Measurements from ENCODE around the gene CNTNAP4. TPM values are rescaled to one million over a fixed set of nuclear protein-coding genes. Genes with fewer than 3 reads are reported as not detected.

Gene CNTNAP4
- total RNA-seq, 1 donor from 2014 or later, result 5.4 TPM

DNA sequence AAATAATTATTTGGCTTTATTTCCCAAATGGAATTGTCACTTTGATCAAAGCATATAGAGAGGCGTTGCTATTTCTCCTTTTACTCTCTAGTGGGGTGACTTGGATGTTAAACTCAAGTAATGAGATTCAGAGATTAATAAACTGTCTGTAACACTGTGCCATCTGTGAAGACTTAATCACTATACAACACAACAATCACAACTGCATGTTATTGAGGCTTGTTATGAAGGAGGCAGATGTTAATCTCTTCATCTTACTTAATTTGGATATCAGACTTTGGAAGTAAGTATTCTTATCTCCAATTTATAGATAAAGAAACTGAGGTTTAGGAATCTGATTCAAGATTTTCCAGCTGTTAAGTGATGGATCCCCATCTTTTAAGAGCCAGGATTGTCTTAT is 132.5 kb downstream of the CNTNAP4 start:
- DNase-seq, result no peak

DNA sequence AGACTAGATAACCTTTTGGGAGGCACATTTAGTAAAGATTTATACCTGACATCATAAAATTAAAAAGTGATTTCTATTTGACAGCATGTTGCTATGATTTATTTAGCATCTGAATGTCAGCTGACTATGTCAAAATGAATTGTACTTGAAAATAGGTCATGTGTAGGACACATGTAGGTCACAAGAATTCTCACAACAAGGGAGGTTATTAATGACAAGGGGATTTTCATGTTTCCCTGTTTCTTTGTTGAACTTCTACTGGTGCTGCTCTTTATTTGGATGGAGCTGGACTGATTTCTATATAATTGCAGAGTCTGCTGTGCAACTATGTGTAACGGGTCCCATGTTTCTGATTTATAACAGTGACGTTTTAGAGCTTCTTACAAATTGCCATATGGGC is 144.4 kb downstream of the CNTNAP4 start:
- no peak for DNase-seq

DNA sequence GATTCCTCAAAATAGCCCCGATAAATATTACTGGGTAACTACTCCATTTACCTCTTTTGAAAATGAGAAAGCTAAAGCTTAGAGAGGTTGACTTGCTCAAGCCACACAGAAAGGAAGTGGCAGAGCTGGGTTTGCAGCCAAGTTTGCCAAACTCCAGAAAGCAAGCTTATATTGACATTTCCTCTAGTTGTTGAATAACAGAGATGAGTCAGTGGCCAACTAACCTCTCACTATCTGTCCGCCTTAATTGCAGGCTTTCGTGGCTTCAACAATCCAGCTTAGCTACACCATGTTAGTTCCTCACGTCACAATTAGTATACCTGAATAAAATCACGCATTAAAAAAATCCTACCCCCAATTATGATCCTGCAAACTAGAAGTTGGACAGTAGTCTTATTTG is 151.7 kb downstream of the CNTNAP4 start:
- no peak for DNase-seq

DNA sequence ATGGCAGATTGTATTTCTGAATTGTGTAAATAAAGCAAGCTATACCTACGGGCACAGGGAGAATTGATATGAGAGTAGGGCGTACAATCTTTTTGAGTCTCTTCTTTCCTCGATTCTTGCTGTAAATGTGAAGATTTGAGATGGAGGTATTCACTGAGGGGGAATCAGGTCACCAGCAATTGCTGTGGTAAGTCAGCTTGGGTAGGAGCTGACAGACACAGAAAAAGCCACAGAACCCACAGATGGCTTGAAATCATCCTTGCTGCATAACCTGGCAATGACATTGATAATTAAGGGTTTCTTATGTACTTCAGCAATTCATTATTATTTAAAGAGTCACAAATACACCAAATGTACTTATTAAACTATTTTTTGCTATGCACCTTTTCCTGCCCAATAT is 164.2 kb downstream of the CNTNAP4 start:
- DNase-seq, result no peak

DNA sequence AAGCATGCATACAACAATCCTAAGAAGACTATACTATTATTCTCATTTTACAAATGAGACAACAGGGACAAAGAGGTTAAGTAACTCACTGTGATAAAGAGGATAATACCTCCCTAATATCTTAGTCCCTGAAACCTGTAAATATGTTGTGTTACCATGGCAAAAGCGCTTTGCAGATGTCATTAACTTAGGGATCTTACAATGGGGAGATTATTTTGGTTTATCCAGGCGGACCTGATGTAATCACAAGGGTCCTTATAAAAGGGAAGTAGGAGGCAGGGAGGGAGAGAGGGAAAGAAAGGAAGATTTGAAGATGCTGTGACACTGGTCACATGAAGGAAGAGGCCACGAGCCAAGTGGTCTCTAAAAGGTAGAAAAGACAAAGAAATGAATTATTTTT is 164.7 kb downstream of the CNTNAP4 start:
- no peak for DNase-seq

DNA sequence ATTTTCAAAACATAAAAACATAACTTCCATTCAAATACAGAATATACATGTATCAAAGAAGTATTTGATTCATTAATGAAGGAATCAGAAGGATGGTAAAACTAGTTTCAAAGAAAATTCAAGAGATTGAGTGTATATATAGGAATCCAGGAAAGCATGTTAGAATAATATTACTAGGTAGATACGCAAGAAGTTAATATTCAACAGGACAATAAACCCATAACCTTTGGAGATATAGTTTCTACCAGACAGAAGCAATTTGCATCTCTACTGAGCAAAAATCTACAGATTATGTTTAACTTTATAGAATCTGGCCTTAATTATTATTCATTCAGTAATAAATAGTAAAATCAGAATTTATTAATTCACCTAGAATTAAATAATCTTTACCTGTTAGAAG is 166.8 kb downstream of the CNTNAP4 start:
- DNase-seq, result no peak

DNA sequence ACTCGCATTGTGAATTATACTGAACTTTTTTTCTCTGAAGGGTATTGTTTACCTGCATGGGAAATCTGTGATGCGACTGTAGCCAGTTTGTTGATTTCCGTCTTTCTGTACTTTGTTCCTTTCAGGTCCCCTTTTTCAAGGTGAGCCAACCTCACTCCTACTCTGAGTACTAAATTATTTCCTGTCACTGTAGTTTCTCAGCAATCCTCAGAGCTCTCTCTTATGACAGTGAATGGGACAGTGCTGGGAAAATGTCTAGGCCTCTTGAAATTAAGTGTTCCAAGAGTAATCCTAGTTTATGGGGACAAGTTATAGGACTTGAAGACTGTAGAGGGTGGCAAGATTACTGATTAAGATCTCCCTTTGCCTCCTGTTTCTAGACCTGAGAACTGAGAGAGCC is 167.6 kb downstream of the CNTNAP4 start:
- DNase-seq, result no peak

DNA sequence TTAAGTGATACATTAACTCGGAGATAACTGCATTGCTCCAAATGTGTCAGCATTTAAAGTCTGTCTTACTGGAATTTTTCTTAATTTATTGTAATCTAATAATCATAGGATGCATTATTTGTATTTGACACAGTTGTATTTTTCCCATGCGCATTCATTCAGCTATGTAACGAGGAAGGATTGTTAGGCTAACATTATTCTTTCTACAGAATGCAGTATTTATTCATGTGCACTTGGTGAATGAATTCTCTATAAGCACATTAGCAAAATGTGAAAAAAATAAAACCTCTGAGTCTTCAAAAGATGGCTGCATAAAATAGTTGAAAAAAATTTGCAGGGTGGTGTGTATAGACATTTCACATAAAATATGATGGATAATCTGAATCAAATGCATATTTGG is 168.6 kb downstream of the CNTNAP4 start:
- no peak for DNase-seq

DNA sequence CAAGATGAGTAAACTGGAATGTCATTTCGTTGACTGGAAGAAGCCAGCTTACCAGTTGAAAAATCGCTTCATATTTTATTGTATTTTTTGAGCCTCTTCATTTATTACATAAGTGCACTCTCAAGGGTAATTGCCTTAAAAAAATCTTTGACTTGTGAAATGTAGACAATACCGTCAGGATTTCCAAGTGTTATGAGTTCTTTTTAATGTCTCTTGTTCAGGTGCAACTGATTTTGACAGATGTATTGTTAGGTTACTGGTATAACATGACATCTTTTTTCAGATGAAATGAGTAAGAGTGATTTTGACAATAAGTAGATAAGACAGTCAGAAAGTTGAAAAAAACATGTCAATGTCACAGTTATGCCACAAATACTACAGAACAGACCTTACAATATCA is 169.1 kb downstream of the CNTNAP4 start:
- DNase-seq, result no peak

DNA sequence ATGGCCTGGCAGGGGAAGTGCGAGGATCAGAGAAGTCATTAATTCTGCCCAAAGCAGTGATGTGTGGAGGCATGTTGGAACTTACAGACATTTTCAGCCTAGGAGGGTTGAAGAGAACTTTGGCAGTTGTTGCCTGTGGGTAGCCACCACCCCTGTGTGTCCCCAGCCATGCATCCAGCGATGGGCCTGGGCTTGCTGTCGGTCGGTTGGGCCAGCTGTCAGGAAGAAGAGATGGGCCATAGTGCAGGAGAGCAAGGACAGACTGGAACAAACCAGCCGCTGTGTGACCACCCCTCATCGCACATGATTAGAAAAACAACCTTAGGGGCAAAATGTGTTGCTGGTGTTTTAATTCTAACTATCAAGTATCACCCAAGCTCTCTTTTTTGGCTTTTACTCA is 173.7 kb downstream of the CNTNAP4 start:
- DNase-seq, result no peak

DNA sequence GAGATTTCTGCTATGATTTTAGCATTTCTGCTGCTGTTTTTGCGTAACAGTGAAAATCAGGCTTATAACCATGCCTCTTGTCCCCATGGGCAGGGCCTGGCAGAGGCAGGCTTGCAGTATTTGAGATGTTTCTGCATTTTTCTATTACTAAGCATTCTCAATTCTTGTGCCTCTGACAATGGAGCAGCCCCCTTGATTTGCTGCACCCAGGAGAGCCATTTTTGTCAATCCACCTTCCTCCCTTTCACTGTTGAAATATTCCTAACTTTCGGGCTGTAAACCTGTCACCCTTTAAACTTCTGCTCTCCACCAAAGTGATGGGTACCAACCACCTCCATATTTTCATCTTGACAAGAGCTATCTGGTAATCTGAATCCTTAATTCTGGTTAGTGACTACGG is 178.1 kb downstream of the CNTNAP4 start:
- DNase-seq, result no peak

DNA sequence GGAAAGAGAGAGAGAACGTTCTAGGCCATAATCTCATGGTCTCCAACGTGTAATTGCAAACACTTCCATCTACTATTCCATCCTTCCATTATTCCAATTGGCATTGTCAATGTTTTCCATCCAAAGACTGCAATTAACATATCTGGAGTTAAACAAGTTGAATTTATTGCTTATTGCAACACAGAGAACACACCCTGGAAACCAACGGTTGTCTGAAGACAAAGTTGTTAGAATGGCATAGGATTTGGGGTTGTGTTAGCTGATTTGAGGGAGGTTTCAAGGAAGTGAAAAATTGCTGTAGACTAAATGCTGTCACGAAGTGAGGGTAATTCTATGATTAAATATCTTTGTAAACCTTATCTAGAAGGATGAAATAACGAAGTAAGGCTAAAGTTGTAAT is 178.8 kb downstream of the CNTNAP4 start:
- DNase-seq, result no peak

DNA sequence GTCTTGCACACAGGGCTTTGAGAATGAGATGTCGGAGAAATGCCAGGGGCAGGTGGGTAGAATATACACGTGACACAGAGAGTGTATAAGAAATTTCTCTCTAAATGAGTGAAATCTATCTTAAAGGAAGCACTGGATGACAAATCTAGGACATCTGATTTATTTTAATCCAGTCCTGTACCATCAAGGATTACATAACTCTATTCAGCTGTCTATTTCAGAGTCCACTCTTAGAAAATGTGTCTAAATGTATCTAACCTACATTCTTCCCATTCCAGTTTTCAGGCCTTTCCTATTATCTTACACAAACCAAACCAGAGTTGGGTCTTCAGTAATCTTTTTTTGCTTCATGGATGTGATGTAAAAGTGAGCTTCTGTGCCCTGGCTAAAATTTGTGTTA is 181.9 kb downstream of the CNTNAP4 start:
- DNase-seq, result no peak

DNA sequence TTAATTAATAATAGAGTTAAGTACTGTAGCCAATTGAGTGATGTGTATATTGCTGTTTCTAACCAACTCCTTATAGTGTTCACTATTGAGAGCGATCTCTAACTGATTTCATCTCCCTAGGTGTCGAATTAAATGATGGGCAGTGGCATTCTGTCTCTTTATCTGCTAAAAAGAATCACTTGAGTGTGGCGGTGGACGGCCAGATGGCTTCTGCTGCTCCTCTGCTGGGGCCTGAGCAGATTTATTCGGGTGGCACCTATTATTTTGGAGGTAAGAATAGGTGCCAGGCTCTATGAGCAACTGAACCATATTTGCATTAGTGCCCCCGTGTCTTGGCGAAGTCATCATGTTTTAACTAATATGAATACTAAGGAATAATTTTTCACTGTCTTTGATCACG is 184.6 kb downstream of the CNTNAP4 start:
- DNase-seq, result no peak

DNA sequence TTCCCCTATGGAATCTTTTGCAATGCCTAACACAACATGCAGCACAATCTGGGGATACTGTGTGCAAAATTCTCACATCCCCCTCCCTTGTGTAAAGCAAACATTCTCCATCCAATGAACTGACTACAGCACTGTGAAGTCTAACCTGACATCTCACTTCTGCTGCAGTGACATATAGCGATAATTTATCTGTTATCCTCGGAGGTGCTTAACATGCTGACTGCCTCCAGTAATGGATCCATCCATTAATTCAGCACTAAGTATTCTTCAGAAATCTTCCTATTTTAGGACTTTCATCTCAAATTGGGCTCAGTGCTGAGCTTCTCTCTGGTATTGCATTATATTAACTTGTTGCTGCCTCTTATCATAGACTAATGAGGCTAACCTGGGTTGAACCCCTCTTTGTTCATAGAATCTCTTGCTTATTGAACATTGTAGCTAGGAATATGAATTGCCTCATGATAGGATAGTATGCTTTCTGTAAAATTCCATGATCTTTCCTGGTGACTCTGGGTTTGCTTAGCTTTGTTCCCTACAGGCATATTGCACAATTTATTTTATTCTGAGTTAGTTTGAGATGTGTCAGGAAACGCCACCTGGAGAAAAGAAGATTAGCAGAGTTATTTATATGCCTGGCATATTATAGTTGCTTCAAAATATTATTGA is 187.9 kb downstream of the CNTNAP4 start:
- no peak for DNase-seq

DNA sequence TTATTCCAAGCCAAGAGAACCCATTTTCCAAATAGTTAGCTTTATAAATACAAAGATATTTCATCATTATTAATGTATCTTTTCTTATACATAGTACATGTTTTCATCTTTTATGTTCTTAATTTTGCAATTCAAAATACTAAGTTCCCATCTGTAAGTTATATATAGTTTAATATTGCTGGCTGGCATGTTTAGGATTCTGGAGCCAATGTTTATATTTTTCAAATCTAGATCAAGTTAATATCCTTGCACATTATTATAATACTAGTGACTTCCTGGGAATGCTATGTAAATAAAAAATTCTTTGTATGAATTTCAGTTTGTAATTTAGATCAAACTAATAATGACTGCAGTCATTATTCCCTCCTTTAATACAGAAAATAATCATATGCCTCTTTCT is 189.7 kb downstream of the CNTNAP4 start:
- no peak for DNase-seq

DNA sequence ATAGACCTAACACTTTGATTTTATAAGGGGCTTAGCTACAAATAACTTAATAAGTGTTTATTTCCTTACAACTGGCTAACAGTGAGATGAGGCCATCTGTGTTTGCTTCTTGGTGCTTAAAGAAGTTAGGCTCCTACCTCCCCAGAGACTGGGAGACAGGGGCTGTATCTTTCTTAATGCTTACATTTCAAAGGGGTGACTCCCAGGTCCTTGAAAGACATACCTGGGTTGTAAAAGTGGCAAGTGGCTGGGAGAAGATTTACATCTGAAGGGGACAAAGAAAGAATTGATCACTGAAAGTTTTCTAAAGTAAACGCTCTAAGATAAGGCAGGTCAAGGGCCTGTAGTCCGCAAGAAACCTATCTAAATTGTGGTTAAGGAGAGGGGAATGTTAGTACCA is 196.8 kb downstream of the CNTNAP4 start:
- DNase-seq, result no peak

DNA sequence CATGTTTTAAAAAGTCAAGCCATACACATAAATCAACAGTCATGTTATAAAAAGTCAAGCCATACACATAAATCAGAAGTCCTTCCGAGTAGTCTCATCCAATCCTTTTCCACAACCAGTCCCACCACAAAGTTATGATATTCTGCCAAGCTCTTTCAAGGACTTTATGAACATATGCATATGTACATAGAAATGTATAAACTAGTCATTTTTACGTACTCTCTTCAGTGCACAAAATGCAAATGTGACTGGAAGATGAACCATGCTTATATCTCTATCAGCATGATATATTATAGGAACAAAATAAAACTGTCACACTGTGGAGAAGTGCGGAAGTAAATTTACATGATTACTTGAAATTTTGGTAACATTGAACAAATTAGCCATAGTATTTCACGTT is 200.9 kb downstream of the CNTNAP4 start:
- DNase-seq, result no peak

DNA sequence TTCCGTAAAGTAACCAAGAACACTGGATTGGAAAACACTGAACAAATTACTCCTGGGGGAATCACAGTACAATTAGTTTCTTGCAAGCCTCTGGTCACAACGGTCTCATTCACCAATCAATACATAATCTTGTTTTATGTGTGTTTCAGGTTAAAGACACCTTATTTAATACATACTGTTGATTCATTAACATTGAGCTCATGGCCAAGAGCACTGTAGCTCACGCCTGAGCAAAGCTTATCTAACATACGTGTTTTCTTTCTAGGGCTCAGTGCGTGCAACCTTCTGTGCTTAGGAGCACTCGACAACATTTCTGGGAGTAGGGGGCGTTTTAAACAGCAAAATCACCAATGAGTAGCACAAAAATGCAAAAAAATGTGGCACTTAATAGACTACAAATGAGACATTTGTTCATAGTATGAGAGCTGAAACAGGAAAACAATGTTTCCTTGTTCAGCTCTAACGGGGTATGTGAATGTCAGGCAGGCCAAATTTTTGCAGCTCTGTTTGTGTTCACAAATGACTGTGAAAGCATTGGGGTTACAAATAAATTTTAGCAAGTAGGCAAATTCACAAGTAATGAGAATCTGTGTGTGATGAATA is 206.2 kb downstream of the CNTNAP4 start:
- DNase-seq, result no peak

DNA sequence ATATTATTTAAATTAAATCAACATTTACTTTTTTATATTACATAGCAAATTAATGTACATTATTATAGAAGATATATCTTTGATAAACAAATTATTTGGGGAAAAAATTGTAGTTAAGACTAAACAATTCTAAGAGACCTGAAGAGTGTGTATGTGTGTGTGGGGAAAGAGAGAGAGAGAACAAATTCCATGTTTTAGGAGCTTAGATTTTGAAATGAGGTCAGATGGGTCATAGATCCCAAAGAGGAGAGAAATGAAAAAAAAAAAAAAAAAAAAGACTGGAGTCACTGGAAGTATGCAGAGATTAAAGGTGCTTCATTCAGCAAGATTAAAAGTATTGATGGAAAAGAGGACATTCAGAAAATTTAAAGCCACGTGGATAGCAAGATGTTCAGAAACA is 206.8 kb downstream of the CNTNAP4 start:
- DNase-seq, result no peak

DNA sequence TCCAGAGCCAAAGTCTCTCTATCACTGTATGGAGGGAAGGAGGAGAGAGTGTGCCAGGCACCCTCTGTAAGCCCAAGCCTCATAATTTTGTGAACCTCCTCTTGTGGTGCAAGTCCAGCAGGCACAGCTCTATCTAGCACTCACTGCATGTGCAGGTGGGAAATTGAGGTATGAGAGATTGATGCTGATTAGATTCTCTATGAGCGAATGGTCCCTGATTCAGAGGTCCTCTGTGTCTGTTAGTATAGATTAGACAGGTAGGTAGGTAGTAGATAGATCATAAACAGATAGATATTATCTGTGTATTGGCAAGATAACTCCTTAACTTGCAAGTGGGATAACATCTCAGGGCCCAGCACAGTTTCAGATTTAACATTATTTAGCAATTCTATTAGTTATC is 209.5 kb downstream of the CNTNAP4 start:
- DNase-seq, result no peak

DNA sequence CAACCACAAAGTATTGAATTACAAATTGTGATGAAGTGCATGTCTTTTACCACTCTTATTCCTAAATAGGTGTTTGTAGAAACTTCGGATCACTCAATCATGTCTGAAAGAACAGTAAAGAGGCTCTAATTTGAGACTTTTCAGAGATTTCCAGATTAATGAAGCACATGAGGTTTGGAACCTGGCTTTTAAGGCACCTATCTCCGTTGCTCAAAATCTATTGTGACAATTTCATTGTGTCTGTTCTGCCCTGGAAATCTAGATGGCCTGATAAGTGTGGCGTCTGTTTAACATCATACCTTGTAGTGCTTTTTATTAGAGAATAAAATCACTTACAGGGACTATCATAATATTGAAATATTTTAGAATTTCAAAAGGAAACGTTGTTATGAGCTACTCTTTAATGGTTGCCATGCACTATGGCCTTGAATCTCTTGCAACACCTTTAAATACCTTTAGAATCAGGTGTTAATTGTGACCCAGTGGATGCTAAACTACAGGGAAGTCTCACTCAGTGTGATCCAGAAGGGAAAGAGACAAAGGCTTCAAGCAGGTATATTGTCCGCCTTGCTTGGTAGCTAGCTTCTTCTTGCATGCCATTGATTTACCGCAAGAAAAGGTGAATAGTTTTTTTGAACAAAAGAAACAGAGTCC is 210.3 kb downstream of the CNTNAP4 start:
- DNase-seq, result no peak

DNA sequence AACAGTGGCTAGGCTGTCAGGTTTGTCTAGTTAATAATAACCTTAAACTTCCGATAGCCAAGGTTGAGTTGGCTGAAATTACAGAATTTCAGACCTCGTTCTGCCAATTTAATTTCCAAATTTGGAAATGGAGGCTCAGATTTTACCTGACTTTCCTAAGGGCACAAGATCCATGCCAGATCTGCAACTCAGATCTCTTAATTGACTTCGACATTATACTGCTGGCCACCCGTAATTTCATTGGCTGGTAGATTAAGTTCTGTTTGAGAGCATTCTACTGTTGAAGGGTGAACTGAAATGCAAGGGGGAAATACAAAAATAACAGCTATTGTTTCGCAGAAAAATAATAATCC is 210.8 kb downstream of the CNTNAP4 start:
- DNase-seq, result no peak

DNA sequence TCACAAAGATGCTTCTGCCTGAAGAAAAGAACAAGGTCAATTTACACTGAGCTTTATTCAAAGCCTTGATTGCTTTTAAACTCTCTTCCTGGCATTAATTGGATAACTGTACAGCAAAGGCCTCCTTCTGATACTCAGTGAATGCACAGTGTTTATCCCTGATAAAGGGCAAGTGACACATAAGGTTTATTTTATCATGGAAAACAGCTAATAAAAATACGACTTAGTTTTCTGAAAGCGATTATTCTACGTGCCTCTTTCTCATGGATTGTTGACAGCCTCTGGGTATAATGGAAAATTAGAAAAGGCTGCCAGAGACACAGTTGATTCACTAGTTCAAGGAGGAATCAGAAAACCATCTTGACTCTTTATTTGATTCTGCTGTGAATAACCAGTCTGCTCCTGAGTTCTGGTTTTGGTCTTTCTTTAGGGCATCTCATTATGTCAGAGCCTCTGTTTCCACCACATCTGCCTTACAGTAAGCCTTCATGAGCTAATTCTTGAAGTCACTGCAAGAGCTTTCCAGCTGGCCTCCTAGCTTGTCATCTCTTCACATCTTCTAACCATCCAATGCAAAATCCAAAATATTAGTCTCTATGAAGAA is 212.9 kb downstream of the CNTNAP4 start:
- peak; percentile 9 for DNase-seq
